ENCODE results near the gene PAX7. TPM values are rescaled to one million over a fixed set of nuclear protein-coding genes. Genes with fewer than 3 reads are reported as not detected.

The PAX7 gene
- total RNA-seq, 5 donors from 2014 or later (not counting 1 experiment from before 2014, with no cell fraction given), result not detected

DNA sequence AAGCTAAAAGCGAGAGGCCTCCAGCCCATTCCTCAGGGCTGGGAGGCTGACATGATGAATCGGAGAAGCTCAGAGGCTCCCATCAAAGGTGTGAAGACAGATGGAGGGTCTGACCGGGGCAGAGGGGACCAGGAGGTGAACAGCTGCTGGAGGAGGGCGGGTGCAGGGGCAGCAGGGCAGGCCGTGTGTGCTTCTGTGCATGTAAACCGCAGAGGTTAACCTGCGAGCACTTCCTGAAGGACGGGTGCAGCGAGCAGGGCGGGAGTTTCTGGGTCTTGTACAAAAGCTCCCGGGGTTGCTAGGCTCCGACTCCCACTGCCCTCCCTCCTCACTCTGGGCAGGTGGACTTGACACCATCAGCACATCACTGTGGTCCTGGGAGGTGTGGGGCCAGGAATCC, 75.2 kb downstream of the PAX7 start:
- Mint-ChIP-seq H3K4me1 (peaks cover 0 to 5% (median 0%) of the 10 kb centered on the region in 3 donors), H3K9me3 (no peaks in the 10 kb centered on the region), H3K36me3 (no peaks in the 10 kb centered on the region), H3K4me3 (no peak overlapping the region), H3K27me3 (peaks cover 25 to 55% of the 10 kb centered on the region in 2 donors), H3K27ac (no peak overlapping the region)
- ChIA-PET POLR2A (no interaction called here), CTCF (no interaction called here)
- H3K27ac ChIP-seq (ENCODE audit: low read length), result no peak overlapping the region
- ATAC-seq (replicated peaks in 1 of 4) (no peak), DNase-seq (no peak)
- no peaks in the 10 kb centered on the region for H3K9me3 ChIP-seq
- 24% methylated on average over 10 of the region's 12 CpGs for WGBS (ENCODE audit: insufficient coverage)
- no peaks in the 10 kb centered on the region for H3K4me1 ChIP-seq (ENCODE audit: control insufficient read depth in 1 of 2, extremely low read depth in 1 of 2, insufficient read depth in 2 of 2, low read length in 2 of 2)
- H3K36me3 ChIP-seq (ENCODE audit: control insufficient read depth in 2 of 2, extremely low read depth in 1 of 2, insufficient read depth in 1 of 2, low read length in 1 of 2), result no peaks in the 10 kb centered on the region
- H3K27me3 ChIP-seq (replicated peaks in 1 of 2; ENCODE audit: control insufficient read depth in 2 of 2, extremely low read depth in 1 of 2, insufficient read depth in 2 of 2, low read length in 1 of 2), result peaks cover 2 to 48% of the 10 kb centered on the region in 2 experiments
- H3K4me3 ChIP-seq (ENCODE audit: control insufficient read depth in 1 of 2, extremely low read depth in 1 of 2, low read length in 1 of 2), result no peak overlapping the region

GRCh38 chr1:18707696-18708257, 77.1 kb downstream of the PAX7 start:
- ATAC-seq (replicated peaks in 1 of 4) (no peak), DNase-seq (no peak)
- Mint-ChIP-seq H3K27me3 (peaks cover 32 to 58% of the 10 kb centered on the region in 2 donors), H3K36me3 (no peaks in the 10 kb centered on the region), H3K27ac (no peak overlapping the region), H3K4me3 (no peak overlapping the region), H3K4me1 (peaks cover 0 to 5% (median 0%) of the 10 kb centered on the region in 3 donors), H3K9me3 (no peaks in the 10 kb centered on the region)
- CTCF ChIA-PET, result no interaction called here
- POLR2A ChIA-PET, result no interaction called here
- peaks cover 2 to 57% of the 10 kb centered on the region in 2 experiments for H3K27me3 ChIP-seq (replicated peaks in 1 of 2; ENCODE audit: control insufficient read depth in 2 of 2, extremely low read depth in 1 of 2, insufficient read depth in 2 of 2, low read length in 1 of 2)
- no peaks in the 10 kb centered on the region for H3K4me1 ChIP-seq (ENCODE audit: control insufficient read depth in 1 of 2, extremely low read depth in 1 of 2, insufficient read depth in 2 of 2, low read length in 2 of 2)
- H3K4me3 ChIP-seq (ENCODE audit: control insufficient read depth in 1 of 2, extremely low read depth in 1 of 2, low read length in 1 of 2), result no peak overlapping the region
- 81% methylated on average over 3 of the region's 6 CpGs for WGBS (ENCODE audit: insufficient coverage)
- no peaks in the 10 kb centered on the region for H3K9me3 ChIP-seq
- no peak overlapping the region for H3K27ac ChIP-seq (ENCODE audit: low read length)
- no peaks in the 10 kb centered on the region for H3K36me3 ChIP-seq (ENCODE audit: control insufficient read depth in 2 of 2, extremely low read depth in 1 of 2, insufficient read depth in 1 of 2, low read length in 1 of 2)

GRCh38 chr1:18710002-18710401, 79.4 kb downstream of the PAX7 start:
- Histone ChIP-seq H3K27me3 (replicated peaks in 1 of 2; ENCODE audit: control insufficient read depth in 2 of 2, extremely low read depth in 1 of 2, insufficient read depth in 2 of 2, low read length in 1 of 2) (peaks cover 2 to 60% of the 10 kb centered on the region in 2 experiments), H3K4me1 (ENCODE audit: control insufficient read depth in 1 of 2, extremely low read depth in 1 of 2, insufficient read depth in 2 of 2, low read length in 2 of 2) (no peaks in the 10 kb centered on the region), H3K27ac (ENCODE audit: low read length) (no peak overlapping the region), H3K36me3 (ENCODE audit: control insufficient read depth in 2 of 2, extremely low read depth in 1 of 2, insufficient read depth in 1 of 2, low read length in 1 of 2) (no peaks in the 10 kb centered on the region), H3K9me3 (no peaks in the 10 kb centered on the region), H3K4me3 (ENCODE audit: control insufficient read depth in 1 of 2, extremely low read depth in 1 of 2, low read length in 1 of 2) (no peak overlapping the region)
- Mint-ChIP-seq H3K9me3 (no peaks in the 10 kb centered on the region), H3K27me3 (peaks cover 33 to 59% of the 10 kb centered on the region in 2 donors), H3K36me3 (no peaks in the 10 kb centered on the region), H3K27ac (no peak overlapping the region), H3K4me3 (no peak overlapping the region), H3K4me1 (peaks cover 0 to 5% (median 0%) of the 10 kb centered on the region in 3 donors)
- 40% methylated on average over 1 of the region's 3 CpGs for WGBS (ENCODE audit: insufficient coverage)
- CTCF ChIA-PET, result no interaction called here
- POLR2A ChIA-PET, result no interaction called here
- DNase-seq (no peak), ATAC-seq (replicated peaks in 1 of 4) (no peak)

DNA sequence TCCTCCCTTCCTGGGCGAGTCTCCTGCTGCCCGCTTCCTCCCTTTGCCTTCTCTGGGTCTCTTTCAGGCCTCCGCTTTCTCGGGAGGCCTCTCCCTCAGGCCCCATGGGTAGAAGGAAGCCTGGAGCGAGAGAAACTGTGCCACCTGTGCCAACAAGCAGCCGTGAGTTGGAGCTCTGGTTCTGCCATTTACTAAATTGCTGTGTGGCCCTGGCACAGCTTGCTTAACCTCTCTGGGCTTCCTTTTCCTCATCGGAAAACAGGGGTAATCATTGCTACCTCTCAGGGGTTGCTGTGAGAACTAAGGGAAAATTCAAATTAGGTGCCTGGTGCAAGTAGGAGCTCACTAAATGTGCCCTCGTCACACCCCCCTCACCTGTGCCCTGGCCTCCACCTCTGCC, 80.4 kb downstream of the PAX7 start:
- POLR2A ChIA-PET, result no interaction called here
- Histone ChIP-seq H3K36me3 (ENCODE audit: control insufficient read depth in 2 of 2, extremely low read depth in 1 of 2, insufficient read depth in 1 of 2, low read length in 1 of 2) (no peaks in the 10 kb centered on the region), H3K4me1 (ENCODE audit: control insufficient read depth in 1 of 2, extremely low read depth in 1 of 2, insufficient read depth in 2 of 2, low read length in 2 of 2) (no peaks in the 10 kb centered on the region), H3K4me3 (ENCODE audit: control insufficient read depth in 1 of 2, extremely low read depth in 1 of 2, low read length in 1 of 2) (no peak overlapping the region), H3K27me3 (replicated peaks in 1 of 2; ENCODE audit: control insufficient read depth in 2 of 2, extremely low read depth in 1 of 2, insufficient read depth in 2 of 2, low read length in 1 of 2) (peaks cover 4 to 56% of the 10 kb centered on the region in 2 experiments), H3K27ac (ENCODE audit: low read length) (no peak overlapping the region), H3K9me3 (no peaks in the 10 kb centered on the region)
- Mint-ChIP-seq H3K36me3 (no peaks in the 10 kb centered on the region), H3K9me3 (no peaks in the 10 kb centered on the region), H3K27ac (no peak overlapping the region), H3K4me1 (peaks cover 0 to 2% (median 0%) of the 10 kb centered on the region in 3 donors), H3K27me3 (peaks cover 37 to 60% of the 10 kb centered on the region in 2 donors), H3K4me3 (no peak overlapping the region)
- no peak for ATAC-seq (replicated peaks in 1 of 4)
- CTCF ChIA-PET, result no interaction called here
- DNase-seq, result no peak
- WGBS (ENCODE audit: insufficient coverage), result 68% methylated on average over 4 of the region's 8 CpGs

- Mint-ChIP-seq H3K4me1 (peaks cover 2 to 7% (median 5%) of the 10 kb centered on the region in 3 donors), H3K27me3 (peaks cover 43 to 59% of the 10 kb centered on the region in 2 donors), H3K9me3 (no peaks in the 10 kb centered on the region), H3K36me3 (no peaks in the 10 kb centered on the region), H3K27ac (no peak overlapping the region), H3K4me3 (no peak overlapping the region)
- no peaks in the 10 kb centered on the region for H3K36me3 ChIP-seq (ENCODE audit: control insufficient read depth in 2 of 2, extremely low read depth in 1 of 2, insufficient read depth in 1 of 2, low read length in 1 of 2)
- H3K27ac ChIP-seq (ENCODE audit: low read length), result no peak overlapping the region
- 68% methylated on average over 7 of the region's 11 CpGs for WGBS (ENCODE audit: insufficient coverage)
- peaks cover 4 to 58% of the 10 kb centered on the region in 2 experiments for H3K27me3 ChIP-seq (replicated peaks in 1 of 2; ENCODE audit: control insufficient read depth in 2 of 2, extremely low read depth in 1 of 2, insufficient read depth in 2 of 2, low read length in 1 of 2)
- H3K4me1 ChIP-seq (ENCODE audit: control insufficient read depth in 1 of 2, extremely low read depth in 1 of 2, insufficient read depth in 2 of 2, low read length in 2 of 2), result no peaks in the 10 kb centered on the region
- ChIA-PET POLR2A (no interaction called here), CTCF (no interaction called here)
- DNase-seq, result no peak
- H3K4me3 ChIP-seq (ENCODE audit: control insufficient read depth in 1 of 2, extremely low read depth in 1 of 2, low read length in 1 of 2), result no peak overlapping the region
- H3K9me3 ChIP-seq, result no peaks in the 10 kb centered on the region
- ATAC-seq (replicated peaks in 1 of 4), result no peak
Measured at GRCh38 chr1:18711536-18712251, 81.0 kb downstream of the PAX7 start.

DNA sequence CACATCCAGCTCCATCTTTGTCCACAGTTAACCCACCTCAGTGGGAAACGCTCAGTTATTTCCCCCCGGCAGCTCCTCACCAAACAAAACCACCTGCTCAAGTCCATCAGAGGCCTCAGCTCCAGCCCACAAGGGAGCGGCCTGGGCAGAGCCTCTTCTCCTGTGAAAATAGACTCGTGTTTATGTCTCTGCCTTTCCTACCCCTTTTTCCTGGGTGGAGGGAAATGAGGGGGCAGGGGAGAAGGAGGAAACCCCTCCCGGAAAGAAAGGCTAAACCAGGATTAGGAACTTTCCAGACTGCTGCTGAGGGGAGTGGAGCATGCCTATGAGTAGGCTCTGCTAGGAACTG, 81.6 kb downstream of the PAX7 start:
- Histone ChIP-seq H3K4me3 (ENCODE audit: control insufficient read depth in 1 of 2, extremely low read depth in 1 of 2, low read length in 1 of 2) (no peak overlapping the region), H3K27ac (ENCODE audit: low read length) (no peak overlapping the region), H3K4me1 (ENCODE audit: control insufficient read depth in 1 of 2, extremely low read depth in 1 of 2, insufficient read depth in 2 of 2, low read length in 2 of 2) (no peaks in the 10 kb centered on the region), H3K36me3 (ENCODE audit: control insufficient read depth in 2 of 2, extremely low read depth in 1 of 2, insufficient read depth in 1 of 2, low read length in 1 of 2) (no peaks in the 10 kb centered on the region), H3K9me3 (no peaks in the 10 kb centered on the region), H3K27me3 (replicated peaks in 1 of 2; ENCODE audit: control insufficient read depth in 2 of 2, extremely low read depth in 1 of 2, insufficient read depth in 2 of 2, low read length in 1 of 2) (peaks cover 4 to 58% of the 10 kb centered on the region in 2 experiments)
- Mint-ChIP-seq H3K9me3 (no peaks in the 10 kb centered on the region), H3K4me3 (no peak overlapping the region), H3K27me3 (peaks cover 44 to 59% of the 10 kb centered on the region in 2 donors), H3K4me1 (peaks cover 2 to 7% (median 5%) of the 10 kb centered on the region in 3 donors), H3K27ac (no peak overlapping the region), H3K36me3 (no peaks in the 10 kb centered on the region)
- DNase-seq (no peak), ATAC-seq (replicated peaks in 1 of 4) (no peak)
- ChIA-PET POLR2A (no interaction called here), CTCF (no interaction called here)
- WGBS (ENCODE audit: insufficient coverage), result 86% methylated on average over 1 of the region's 5 CpGs

Measured in T-cell (primary cell).